Pons (tissue), 1 donor: ENCODE measurements around the gene KRTAP10-10.
"Not testable (repeated sequence)": the region's sequence is repeated elsewhere in the genome, so short reads cannot be mapped to it uniquely, and the experiment has no call there.

Experiments used
- DNase-seq: peaks from one replicate; pipeline ENCODE4 v3.0.0-alpha.2; 2016; ENCODE audit warnings: low spot score

The KRTAP10-10 gene

GRCh38 chr21:44627181-44627822, 9.9 kb upstream of the KRTAP10-10 start:
- not testable (repeated sequence) for DNase-seq

- DNase-seq = not testable (repeated sequence)
Measured at GRCh38 chr21:44627831-44628233, 9.3 kb upstream of the KRTAP10-10 start.

- no peak for DNase-seq
Measured at GRCh38 chr21:44628707-44629391, 8.3 kb upstream of the KRTAP10-10 start.

GRCh38 chr21:44630440-44630839, 6.7 kb upstream of the KRTAP10-10 start:
- DNase-seq = no peak

- DNase-seq = no peak
Measured at GRCh38 chr21:44632067-44632466, 5.1 kb upstream of the KRTAP10-10 start.

- DNase-seq = no peak
Measured at GRCh38 chr21:44636209-44637017, 743 bp upstream of the KRTAP10-10 start.

- not testable (repeated sequence) for DNase-seq
Measured at GRCh38 chr21:44637851-44638348, 744 bp downstream of the KRTAP10-10 start.

- not testable (repeated sequence) for DNase-seq
Measured at GRCh38 chr21:44638506-44639330, 1.6 kb downstream of the KRTAP10-10 start.

- no peak for DNase-seq
Measured at GRCh38 chr21:44639331-44639655, 2.1 kb downstream of the KRTAP10-10 start.

GRCh38 chr21:44640761-44641160, 3.6 kb downstream of the KRTAP10-10 start:
- DNase-seq = no peak

GRCh38 chr21:44643741-44644310, 6.7 kb downstream of the KRTAP10-10 start:
- DNase-seq = no peak

- no peak for DNase-seq
Measured at GRCh38 chr21:44644878-44645277, 7.7 kb downstream of the KRTAP10-10 start.

GRCh38 chr21:44646366-44647221, 9.4 kb downstream of the KRTAP10-10 start, which contains the start of gene KRTAP10-11:
Gene KRTAP10-11, plus strand, starts transcription at chr21:44646414. Its CDS starts 45 bp downstream, at chr21:44646459.
- DNase-seq = not testable (repeated sequence)

- DNase-seq = no peak
Measured at GRCh38 chr21:44647222-44647552, 10.0 kb downstream of the KRTAP10-10 start.

GRCh38 chr21:44648557-44649311, 11.6 kb downstream of the KRTAP10-10 start:
- no peak for DNase-seq

- DNase-seq = no peak
Measured at GRCh38 chr21:44649521-44650100, 12.5 kb downstream of the KRTAP10-10 start.

GRCh38 chr21:44650265-44650972, 13.3 kb downstream of the KRTAP10-10 start:
- no peak for DNase-seq

- DNase-seq = no peak
Measured at GRCh38 chr21:44650973-44651675, 14.0 kb downstream of the KRTAP10-10 start.
